SKM-1 (cell line): ENCODE data around the gene TCAF2.
"Not testable (repeated sequence)": the region's sequence is repeated elsewhere in the genome, so short reads cannot be mapped to it uniquely, and the experiment has no call there.

Experiments used
- DNase-seq: peaks from one replicate; lab custom pipeline; 2025; ENCODE audit not compliant: unreplicated experiment; lab: John Stamatoyannopoulos, UW

The TCAF2 gene

GRCh38 chr7:143620646-143621045 lies at the start of gene TCAF2:
Gene TCAF2, plus strand, starts transcription at chr7:143620974.
- DNase-seq: not testable (repeated sequence)

- DNase-seq: not testable (repeated sequence)
Measured at GRCh38 chr7:143571501-143571900, 49.3 kb upstream of the TCAF2 start, which contains the start of gene CTAGE15. Gene CTAGE15, plus strand, starts transcription at chr7:143571801. Its CDS starts 17 bp downstream, at chr7:143571818.

- DNase-seq: not testable (repeated sequence)
Measured at GRCh38 chr7:143588183-143588582, 32.6 kb upstream of the TCAF2 start.

- not testable (repeated sequence) for DNase-seq
Measured at GRCh38 chr7:143589897-143590296, 30.9 kb upstream of the TCAF2 start.

GRCh38 chr7:143598086-143598485 lies 22.7 kb upstream of the TCAF2 start:
- not testable (repeated sequence) for DNase-seq

- not testable (repeated sequence) for DNase-seq
Measured at GRCh38 chr7:143603549-143603948, 17.2 kb upstream of the TCAF2 start.

GRCh38 chr7:143606088-143606487 lies 14.7 kb upstream of the TCAF2 start:
- not testable (repeated sequence) for DNase-seq

- DNase-seq: not testable (repeated sequence)
Measured at GRCh38 chr7:143615545-143615944, 5.2 kb upstream of the TCAF2 start.

GRCh38 chr7:143617204-143617603 lies 3.6 kb upstream of the TCAF2 start:
- DNase-seq: not testable (repeated sequence)

GRCh38 chr7:143620058-143620457 lies 716 bp upstream of the TCAF2 start:
- not testable (repeated sequence) for DNase-seq

- DNase-seq: not testable (repeated sequence)
Measured at GRCh38 chr7:143621175-143621574, 401 bp downstream of the TCAF2 start.

- DNase-seq: not testable (repeated sequence)
Measured at GRCh38 chr7:143622130-143622529, 1.4 kb downstream of the TCAF2 start.

GRCh38 chr7:143630653-143631052 lies 9.9 kb downstream of the TCAF2 start:
- not testable (repeated sequence) for DNase-seq

- DNase-seq: not testable (repeated sequence)
Measured at GRCh38 chr7:143632506-143632905, 11.7 kb downstream of the TCAF2 start.

- not testable (repeated sequence) for DNase-seq
Measured at GRCh38 chr7:143633013-143633618, 12.3 kb downstream of the TCAF2 start.

GRCh38 chr7:143635364-143636240 lies 14.8 kb downstream of the TCAF2 start:
- not testable (repeated sequence) for DNase-seq

- DNase-seq: not testable (repeated sequence)
Measured at GRCh38 chr7:143639372-143639771, 18.6 kb downstream of the TCAF2 start.

GRCh38 chr7:143640528-143641189 lies 19.9 kb downstream of the TCAF2 start:
- DNase-seq: not testable (repeated sequence)

- DNase-seq: not testable (repeated sequence)
Measured at GRCh38 chr7:143646598-143646997, 25.8 kb downstream of the TCAF2 start.

GRCh38 chr7:143649902-143650301 lies 29.1 kb downstream of the TCAF2 start:
- DNase-seq: not testable (repeated sequence)

GRCh38 chr7:143650447-143650846 lies 29.7 kb downstream of the TCAF2 start:
- DNase-seq: not testable (repeated sequence)
